ENCODE results near the gene BACE2. TPM values are rescaled to one million over a fixed set of nuclear protein-coding genes. Genes with fewer than 3 reads are reported as not detected.
A peak's percentile ranks its signal among the peaks of the same experiment; 100 is the strongest.
"Not testable (repeated sequence)": the region's sequence is repeated elsewhere in the genome, so short reads cannot be mapped to it uniquely, and the experiment has no call there.

Gene BACE2
- total RNA-seq, 2 experiments from 2014 or later: 0.79 to 2.4 TPM

GRCh38 chr21:41280115-41280919 lies 112.4 kb downstream of the BACE2 start:
- Mint-ChIP-seq H3K36me3 (no peaks in the 10 kb centered on the region), H3K4me1 (no peaks in the 10 kb centered on the region), H3K27ac (no peak overlapping the region), H3K27me3 (peaks cover 32% of the 10 kb centered on the region), H3K4me3 (no peak overlapping the region), H3K9me3 (ENCODE audit: low read depth) (no peaks in the 10 kb centered on the region)
- CTCF ChIA-PET: no interaction called here
- ATAC-seq: no peak
- DNase-seq: no peak

- Mint-ChIP-seq H3K4me1 (no peaks in the 10 kb centered on the region), H3K4me3 (no peak overlapping the region), H3K36me3 (no peaks in the 10 kb centered on the region), H3K27me3 (peaks cover 31% of the 10 kb centered on the region), H3K27ac (no peak overlapping the region), H3K9me3 (ENCODE audit: low read depth) (no peaks in the 10 kb centered on the region)
- CTCF ChIA-PET: interaction anchor here (1.0 to 2.4 kb wide), 24 partner anchors 10 to 826 kb away, joined by 3 to 13 read pairs (median 6); partner anchors contain the start of gene MX2
- ATAC-seq (no peak), DNase-seq (no peak)
Measured at GRCh38 chr21:41282412-41282811, 114.5 kb downstream of the BACE2 start.

GRCh38 chr21:41283211-41283818 lies 115.4 kb downstream of the BACE2 start:
- Mint-ChIP-seq H3K27me3 (peaks cover 30% of the 10 kb centered on the region), H3K9me3 (ENCODE audit: low read depth) (no peaks in the 10 kb centered on the region), H3K4me1 (no peaks in the 10 kb centered on the region), H3K4me3 (no peak overlapping the region), H3K36me3 (no peaks in the 10 kb centered on the region), H3K27ac (no peak overlapping the region)
- CTCF ChIA-PET: interaction anchor here (0.7 to 2.4 kb wide), 45 partner anchors 9 to 825 kb away, joined by 3 to 13 read pairs (median 5); partner anchors contain the start of gene MX2
- DNase-seq (peak; percentile 59), ATAC-seq (peak; percentile 94)

DNA sequence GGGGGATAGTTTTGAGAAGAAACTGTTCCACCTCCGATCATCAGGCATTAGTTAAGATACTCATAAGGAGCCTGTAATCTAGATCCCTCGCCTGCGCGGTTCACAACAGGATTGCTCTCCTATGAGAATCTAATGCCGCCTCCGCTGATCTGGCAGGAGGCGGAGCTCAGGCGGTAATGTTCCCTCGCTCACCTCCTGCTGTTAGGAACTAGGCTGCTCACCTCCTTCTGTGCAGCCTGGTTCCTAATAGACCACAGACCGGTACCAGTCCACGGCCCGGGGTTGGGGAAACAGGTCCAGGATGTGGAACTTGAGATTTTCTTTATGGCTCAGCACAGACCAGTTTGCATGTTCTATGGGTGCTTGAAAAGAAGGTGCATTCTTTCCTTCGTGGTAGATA lies 121.5 kb downstream of the BACE2 start:
- H3K4me3 Mint-ChIP-seq: no peak overlapping the region
- CTCF ChIA-PET: no interaction called here
- H3K36me3 Mint-ChIP-seq: no peaks in the 10 kb centered on the region
- H3K27me3 Mint-ChIP-seq: peaks cover 24% of the 10 kb centered on the region
- ATAC-seq (no peak), DNase-seq (no peak)
- H3K4me1 Mint-ChIP-seq: peaks cover 12% of the 10 kb centered on the region
- H3K27ac Mint-ChIP-seq: no peak overlapping the region
- no peaks in the 10 kb centered on the region for H3K9me3 Mint-ChIP-seq (ENCODE audit: low read depth)

- Mint-ChIP-seq H3K4me3 (no peak overlapping the region), H3K4me1 (peaks cover 12% of the 10 kb centered on the region), H3K27me3 (peaks cover 23% of the 10 kb centered on the region), H3K9me3 (ENCODE audit: low read depth) (no peaks in the 10 kb centered on the region), H3K27ac (no peak overlapping the region), H3K36me3 (no peaks in the 10 kb centered on the region)
- CTCF ChIA-PET: no interaction called here
- DNase-seq: no peak
- no peak for ATAC-seq
Measured at GRCh38 chr21:41290106-41290799, 122.3 kb downstream of the BACE2 start.

DNA sequence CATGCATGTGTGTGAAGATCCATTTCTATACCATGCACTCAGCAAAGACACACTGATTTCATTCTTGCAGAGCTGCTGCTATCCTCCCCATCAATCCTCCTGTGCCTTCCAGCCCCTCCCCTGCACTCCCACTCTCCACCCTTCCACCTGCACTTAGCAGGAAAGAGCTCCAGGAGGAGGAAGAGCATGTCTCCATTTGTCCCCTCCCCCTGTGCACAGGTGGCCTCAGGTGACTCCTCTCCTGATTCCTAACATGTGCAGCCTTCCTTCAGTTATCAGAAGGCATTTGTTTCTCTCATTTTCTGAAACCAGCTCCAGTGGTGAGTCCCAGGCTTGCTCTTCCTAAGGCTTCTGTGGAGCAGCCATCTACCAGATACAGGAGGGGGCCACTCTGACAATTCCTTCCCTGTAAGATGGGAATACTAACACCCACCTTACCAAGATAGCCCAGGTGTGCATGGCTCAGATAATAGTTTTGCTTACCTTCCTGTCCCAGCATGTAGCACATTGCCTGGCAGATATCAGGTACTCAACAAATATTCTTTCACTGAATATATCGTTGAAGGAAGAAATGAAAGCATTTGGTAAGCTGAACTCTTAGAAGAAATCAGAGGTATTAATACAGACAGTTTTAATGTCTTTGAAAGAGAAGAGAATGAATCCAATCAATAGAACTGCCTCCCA lies 126.7 kb downstream of the BACE2 start:
- H3K27me3 Mint-ChIP-seq: peaks cover 27% of the 10 kb centered on the region
- ATAC-seq: no peak
- H3K36me3 Mint-ChIP-seq: no peaks in the 10 kb centered on the region
- CTCF ChIA-PET: no interaction called here
- H3K9me3 Mint-ChIP-seq (ENCODE audit: low read depth): no peaks in the 10 kb centered on the region
- no peak for DNase-seq
- H3K4me3 Mint-ChIP-seq: no peak overlapping the region
- H3K4me1 Mint-ChIP-seq: peaks cover 12% of the 10 kb centered on the region
- H3K27ac Mint-ChIP-seq: no peak overlapping the region

DNA sequence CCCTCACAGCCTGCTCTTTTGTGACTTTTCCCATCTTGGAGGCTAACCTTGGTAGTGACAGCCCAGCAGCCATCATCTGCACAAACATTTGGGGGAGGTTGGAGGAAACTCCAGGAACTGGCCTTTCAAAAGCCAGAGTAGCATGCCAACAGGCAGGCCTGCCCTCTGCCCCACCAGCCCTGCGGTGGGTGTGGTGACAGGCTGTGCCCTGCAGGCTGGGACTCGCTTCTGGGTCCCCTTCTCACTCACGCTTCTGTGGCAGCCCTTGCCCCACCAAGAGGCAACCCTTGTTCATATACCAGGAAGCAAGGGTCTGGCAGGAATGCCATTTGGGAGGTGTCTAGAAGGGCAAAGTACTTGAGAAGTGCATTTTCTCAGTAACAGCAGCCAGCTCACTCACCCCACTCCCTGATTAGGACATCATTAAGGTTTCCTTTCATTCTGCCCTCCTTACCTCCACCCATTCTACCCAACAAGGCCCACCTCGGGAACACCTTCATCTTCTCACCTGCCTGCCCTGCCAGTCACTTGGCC lies 127.8 kb downstream of the BACE2 start:
- Mint-ChIP-seq H3K4me3 (no peak overlapping the region), H3K9me3 (ENCODE audit: low read depth) (no peaks in the 10 kb centered on the region), H3K27ac (no peak overlapping the region), H3K36me3 (no peaks in the 10 kb centered on the region), H3K4me1 (peaks cover 12% of the 10 kb centered on the region), H3K27me3 (peaks cover 23% of the 10 kb centered on the region)
- CTCF ChIA-PET: no interaction called here
- DNase-seq (no peak), ATAC-seq (no peak)

- Mint-ChIP-seq H3K4me1 (no peaks in the 10 kb centered on the region), H3K27ac (no peak overlapping the region), H3K27me3 (peaks cover 35% of the 10 kb centered on the region), H3K4me3 (no peak overlapping the region), H3K9me3 (ENCODE audit: low read depth) (no peaks in the 10 kb centered on the region), H3K36me3 (peaks cover 2% of the 10 kb centered on the region)
- no peak for ATAC-seq
- no peak for DNase-seq
- CTCF ChIA-PET: no interaction called here
Measured at GRCh38 chr21:41302976-41303375, 135.0 kb downstream of the BACE2 start.

GRCh38 chr21:41304068-41304720 lies 136.2 kb downstream of the BACE2 start:
- ATAC-seq (no peak), DNase-seq (no peak)
- Mint-ChIP-seq H3K27me3 (peaks cover 36% of the 10 kb centered on the region), H3K4me3 (no peak overlapping the region), H3K36me3 (peaks cover 2% of the 10 kb centered on the region), H3K9me3 (ENCODE audit: low read depth) (no peaks in the 10 kb centered on the region), H3K27ac (no peak overlapping the region), H3K4me1 (no peaks in the 10 kb centered on the region)
- CTCF ChIA-PET: no interaction called here

DNA sequence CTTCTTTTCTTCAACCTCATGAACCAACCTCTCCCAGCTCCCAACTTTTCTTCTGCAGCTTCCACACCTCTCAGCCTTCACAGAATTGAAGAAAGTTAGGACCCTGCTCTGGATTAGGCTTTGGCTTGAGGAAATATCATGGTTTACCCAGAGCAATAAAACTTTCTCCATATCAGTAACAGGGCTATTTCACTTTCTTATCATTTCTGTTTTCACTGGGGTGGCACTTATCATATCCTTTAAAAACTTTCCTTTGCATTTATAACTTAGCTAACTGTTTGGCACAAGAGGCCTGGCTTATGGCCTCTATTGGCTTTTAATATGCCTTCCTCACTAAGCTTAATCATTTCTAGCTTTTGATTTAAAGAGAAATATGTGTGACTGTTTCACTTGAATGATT lies 139.3 kb downstream of the BACE2 start:
- H3K36me3 Mint-ChIP-seq: peaks cover 2% of the 10 kb centered on the region
- no peak overlapping the region for H3K27ac Mint-ChIP-seq
- no peak for DNase-seq
- no peaks in the 10 kb centered on the region for H3K4me1 Mint-ChIP-seq
- CTCF ChIA-PET: no interaction called here
- peaks cover 50% of the 10 kb centered on the region for H3K27me3 Mint-ChIP-seq
- no peaks in the 10 kb centered on the region for H3K9me3 Mint-ChIP-seq (ENCODE audit: low read depth)
- H3K4me3 Mint-ChIP-seq: no peak overlapping the region
- ATAC-seq: no peak

GRCh38 chr21:41313285-41314164 lies 145.6 kb downstream of the BACE2 start:
- H3K4me3 Mint-ChIP-seq; ATAC-seq; H3K9me3 Mint-ChIP-seq (ENCODE audit: low read depth); H3K36me3 Mint-ChIP-seq; CTCF ChIA-PET; DNase-seq; H3K27ac Mint-ChIP-seq; H3K4me1 Mint-ChIP-seq: not testable (repeated sequence)
- peaks cover 62% of the 10 kb centered on the region for H3K27me3 Mint-ChIP-seq

DNA sequence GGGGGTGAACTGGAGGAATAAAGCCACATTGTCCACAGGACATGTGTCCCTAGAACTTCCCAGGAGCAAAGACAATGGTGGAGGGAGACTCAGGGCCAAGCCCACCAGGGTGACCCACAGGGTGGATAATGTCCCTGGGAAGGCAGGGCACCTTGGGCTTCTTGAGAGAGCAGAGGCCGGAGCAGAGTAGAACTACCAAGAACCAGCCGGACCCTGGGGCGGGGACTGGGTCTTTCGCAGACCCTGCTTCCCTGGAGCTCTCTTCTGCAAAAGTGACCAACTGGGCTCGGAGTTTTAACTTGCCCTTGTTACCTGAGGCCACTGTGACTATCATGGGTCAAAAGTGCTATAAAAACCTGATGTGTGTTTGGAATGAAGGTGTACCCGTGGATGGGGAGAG lies 147.8 kb downstream of the BACE2 start:
- Mint-ChIP-seq H3K27ac (no peak overlapping the region), H3K27me3 (peaks cover 60% of the 10 kb centered on the region), H3K4me3 (no peak overlapping the region), H3K4me1 (no peaks in the 10 kb centered on the region), H3K36me3 (no peaks in the 10 kb centered on the region), H3K9me3 (ENCODE audit: low read depth) (no peaks in the 10 kb centered on the region)
- DNase-seq (no peak), ATAC-seq (no peak)
- CTCF ChIA-PET: no interaction called here

Measured in activated CD8-positive, alpha-beta memory T cell treated with anti-CD3 and anti-CD28 coated beads, Interleukin-2, amount 10 ng/mL, durations not matched to agents 7 days and 5 days (primary cell).